IPS DF 4.7 (cell line): ENCODE data around the gene CPNE6.
"Not testable (repeated sequence)": the region's sequence is repeated elsewhere in the genome, so short reads cannot be mapped to it uniquely, and the experiment has no call there.

Experiments used
- DNase-seq: peaks from one replicate; pipeline ENCODE4 v3.0.0-alpha.2; 2013; ENCODE audit warnings: low spot score; ENCODE audit errors: extremely low read depth

Gene CPNE6

DNA sequence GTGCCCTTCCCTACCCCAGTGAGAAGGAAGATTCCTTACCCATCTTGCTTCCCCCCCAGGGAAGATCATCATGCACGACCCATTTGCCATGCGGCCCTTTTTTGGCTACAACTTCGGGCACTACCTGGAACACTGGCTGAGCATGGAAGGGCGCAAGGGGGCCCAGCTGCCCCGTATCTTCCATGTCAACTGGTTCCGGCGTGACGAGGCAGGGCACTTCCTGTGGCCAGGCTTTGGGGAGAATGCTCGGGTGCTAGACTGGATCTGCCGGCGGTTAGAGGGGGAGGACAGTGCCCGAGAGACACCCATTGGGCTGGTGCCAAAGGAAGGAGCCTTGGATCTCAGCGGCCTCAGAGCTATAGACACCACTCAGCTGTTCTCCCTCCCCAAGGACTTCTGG is 32.1 kb downstream of the CPNE6 start:
- no peak for DNase-seq

DNA sequence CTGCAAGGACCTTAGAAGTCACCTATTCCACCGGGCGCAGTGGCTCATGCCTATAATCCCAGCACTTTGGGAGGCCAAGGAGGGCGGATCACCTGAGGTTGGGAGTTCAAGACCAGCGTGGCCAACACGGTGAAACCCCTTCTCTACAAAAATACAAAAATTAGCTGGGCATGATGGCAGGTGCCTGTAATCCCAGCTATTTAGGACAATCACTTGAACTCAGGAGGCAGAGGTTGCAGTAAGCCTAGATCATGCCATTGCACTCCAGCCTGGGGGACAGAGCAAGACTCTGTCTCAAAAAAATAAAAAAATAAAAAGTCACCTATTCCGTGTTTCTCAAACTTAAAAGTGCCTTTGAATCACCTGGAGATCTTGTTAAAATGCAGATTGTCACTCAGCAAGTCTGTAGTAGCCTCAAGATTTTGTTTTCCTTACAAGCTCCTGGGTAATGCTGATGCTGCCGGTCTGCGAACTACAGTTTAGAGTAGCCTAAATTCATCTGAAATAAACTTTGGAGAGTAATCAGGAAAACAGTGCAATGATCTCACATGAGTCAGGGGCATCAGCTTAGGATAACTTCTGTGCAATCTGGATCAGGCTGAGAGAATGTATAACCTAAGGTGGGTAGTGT is 34.4 kb downstream of the CPNE6 start:
- DNase-seq, result not testable (repeated sequence)

DNA sequence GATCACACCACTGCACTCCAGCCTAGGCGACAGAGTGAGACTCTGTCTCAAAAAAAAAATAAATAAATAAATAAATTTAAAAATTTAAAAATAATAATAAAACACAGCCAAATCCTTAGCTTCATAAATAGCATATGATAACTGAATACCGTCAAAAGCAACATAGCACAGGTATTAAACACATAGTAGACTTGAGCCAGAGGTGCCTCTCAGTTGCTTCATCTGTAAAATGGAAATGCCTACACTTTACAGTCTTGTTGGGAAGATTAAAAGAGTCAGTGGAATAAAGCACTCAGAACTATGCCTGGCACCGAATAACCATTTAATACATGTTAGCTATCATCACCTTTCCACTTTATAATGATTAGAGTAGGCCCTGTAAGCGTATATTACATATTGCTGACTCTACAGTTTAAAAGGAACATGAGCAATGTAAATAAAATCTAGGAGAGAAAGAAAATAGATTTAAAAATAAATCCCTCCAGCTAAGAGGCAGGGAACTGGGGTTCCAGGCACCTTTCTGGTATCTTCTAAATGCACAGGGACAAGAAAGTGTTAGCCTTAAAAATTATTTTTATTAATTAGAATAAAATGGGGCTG is 35.4 kb downstream of the CPNE6 start:
- no peak for DNase-seq

DNA sequence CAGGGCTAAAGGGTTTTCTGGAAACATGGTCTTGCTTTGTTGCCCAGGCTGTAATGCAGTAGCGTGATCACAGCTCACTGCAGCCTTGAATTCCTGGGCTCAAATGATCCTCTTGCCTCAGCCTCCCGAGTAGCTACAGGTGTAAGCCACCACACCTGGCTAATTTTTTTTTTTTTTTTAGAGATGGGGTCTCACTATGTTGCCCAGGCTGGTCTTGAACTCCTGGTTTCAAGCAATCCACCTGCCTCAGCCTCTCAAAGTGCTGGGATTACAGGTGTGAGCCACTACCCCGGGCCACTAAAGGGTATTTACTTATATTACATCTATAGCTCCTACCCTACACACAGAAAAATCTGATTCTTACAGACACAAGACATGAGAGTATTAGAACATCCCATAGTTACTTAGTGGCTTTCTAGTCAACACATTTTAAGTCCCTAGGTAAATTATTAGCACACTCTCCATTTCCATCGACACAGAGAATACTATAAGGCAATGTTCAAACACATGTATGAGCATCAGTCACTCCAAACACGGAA is 37.0 kb downstream of the CPNE6 start:
- DNase-seq, result no peak

DNA sequence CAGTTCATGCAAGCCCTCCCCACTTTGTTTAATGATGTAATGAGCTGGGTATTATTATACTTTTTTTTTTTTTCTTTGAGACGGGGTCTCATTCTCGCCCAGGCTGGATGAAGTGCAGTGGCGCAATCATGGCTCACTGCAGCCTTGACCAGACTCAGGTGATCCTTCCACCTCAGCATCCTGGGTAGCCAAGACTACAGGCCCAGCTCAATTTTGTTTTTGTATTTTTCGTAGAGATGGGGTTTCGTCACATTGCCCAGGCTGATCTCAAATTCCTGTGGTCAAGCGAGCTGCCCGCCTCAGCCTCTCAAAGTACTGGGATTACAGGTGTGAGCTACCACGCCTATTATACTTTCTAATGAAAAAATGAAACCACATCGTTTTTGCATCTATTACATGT is 38.7 kb downstream of the CPNE6 start:
- no peak for DNase-seq

DNA sequence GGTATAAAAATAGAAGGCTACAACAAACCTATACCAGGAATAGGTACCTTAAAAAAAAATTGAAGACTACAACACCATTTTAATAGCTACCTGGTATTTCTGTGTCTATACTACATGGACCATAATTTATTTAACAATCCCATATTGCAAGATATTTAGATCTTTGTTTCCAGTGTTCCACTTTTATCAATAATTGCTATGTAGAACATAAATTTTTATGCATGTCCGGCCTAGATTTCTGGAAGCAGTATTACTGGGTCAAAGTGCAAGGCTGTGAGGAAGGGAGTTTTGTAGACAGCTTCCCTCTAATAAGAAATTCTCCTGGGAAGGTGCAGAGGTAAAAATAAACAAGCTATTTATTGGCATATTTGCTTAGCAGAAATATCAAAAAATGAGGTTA is 39.2 kb downstream of the CPNE6 start:
- no peak for DNase-seq

DNA sequence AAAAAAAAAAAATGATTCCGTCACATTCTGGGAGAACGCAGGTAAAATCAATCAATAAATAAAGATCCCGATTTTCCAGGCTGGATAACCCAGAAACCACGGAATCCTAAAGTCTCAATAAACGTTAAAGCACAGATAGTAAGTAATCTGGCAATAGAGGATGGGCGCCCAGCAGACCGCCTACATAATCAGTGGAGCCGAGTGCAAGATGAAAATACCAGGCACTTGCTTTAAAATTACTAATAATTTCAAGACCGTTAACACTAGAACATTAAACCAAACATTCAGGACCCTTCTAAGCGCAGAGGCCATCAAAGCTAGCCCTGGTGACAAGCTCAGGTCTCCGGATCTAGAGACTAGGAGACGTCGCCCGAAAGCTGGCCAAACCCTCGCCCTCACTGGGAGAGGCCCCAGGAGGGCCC is 42.0 kb downstream of the CPNE6 start:
- DNase-seq, result no peak

DNA sequence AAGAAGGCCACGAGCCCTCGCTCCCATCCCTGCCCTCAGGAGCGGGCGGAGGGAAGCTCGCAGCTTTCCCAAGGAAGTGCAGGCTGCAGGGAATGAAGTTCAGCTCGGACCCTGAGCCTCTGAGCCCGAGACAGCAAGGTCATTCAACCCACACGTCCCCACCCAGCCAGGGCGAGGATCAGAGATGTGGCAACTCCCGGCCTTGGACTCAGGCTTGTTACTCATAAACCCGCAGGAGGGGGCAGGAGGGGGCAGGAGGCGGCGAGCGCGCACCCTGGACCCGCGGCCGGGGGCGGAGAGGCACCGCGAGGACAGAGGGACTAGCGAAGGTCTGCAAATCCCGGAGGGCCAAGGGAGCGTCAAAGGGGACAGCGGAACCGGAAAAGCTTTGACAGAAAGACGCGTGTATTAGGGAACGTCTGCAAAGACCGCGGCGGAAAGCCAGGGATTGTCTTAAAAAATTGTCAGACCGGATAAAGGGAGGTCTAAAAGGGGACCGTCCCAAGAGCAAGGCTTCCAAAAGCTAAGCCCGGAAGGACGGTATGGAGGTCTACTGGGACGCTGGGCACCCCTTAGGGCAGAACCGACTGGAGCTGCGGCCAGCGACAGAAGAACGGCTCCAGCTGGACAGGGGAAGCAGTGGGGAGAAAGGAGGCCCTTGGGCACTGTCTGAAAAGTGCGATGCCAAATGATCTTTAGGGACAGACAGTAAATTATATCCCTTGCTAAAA is 42.6 kb downstream of the CPNE6 start:
- DNase-seq, result peak; percentile 25

DNA sequence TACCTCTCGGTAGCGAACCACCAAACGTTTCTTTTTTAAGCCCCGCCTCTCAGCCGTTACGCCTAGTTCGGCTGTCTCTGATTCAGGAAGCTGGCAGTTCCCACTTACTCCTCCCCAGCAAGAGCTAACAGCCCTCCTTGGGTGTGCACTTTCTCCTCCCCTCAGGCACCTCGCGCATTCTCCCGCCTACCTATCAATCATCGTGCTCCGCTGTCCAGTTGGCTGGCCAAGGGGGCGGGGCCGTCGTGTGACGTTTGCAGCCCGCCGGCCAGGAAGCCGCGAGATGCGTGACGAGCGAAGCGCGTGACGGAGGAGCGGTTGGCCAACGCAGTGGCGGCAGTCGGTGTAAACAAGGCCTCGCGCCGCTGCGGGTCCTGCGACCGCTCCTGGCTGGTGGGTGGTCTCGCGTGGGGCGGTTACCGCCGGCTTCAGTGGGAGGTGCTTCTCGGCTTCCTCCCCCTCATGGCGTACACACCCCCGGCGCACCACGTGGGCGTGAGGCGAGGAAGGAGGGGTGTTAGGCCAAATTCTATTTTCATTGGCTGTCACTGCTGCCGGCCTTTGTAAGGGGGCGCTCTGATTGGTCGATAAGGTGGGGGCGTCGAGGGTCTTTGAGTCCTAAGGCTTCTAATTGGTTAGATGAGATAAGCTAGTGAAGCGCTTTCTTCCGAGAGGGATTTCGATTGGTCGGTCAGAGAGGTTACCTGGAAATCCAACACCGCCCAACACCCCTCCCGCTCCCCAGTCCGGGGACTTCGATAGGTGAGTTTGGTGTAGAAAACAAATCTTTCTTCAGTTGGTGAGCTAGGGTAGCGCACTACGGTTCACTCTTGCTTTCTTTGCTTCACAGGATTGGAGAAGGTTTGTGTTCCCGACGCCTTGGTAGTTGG is 43.4 kb downstream of the CPNE6 start, which contains the start of the genes DCAF11 and NRL:
DCAF11 (plus strand) TSS at position 246 of the 890 bp plus-strand sequence. CDS start 818 bp downstream, outside the sequence.
NRL (minus strand) TSS at position 418 of the 890 bp plus-strand sequence. CDS start 32,101 bp downstream, outside the sequence.
- DNase-seq, result peak; percentile 98

DNA sequence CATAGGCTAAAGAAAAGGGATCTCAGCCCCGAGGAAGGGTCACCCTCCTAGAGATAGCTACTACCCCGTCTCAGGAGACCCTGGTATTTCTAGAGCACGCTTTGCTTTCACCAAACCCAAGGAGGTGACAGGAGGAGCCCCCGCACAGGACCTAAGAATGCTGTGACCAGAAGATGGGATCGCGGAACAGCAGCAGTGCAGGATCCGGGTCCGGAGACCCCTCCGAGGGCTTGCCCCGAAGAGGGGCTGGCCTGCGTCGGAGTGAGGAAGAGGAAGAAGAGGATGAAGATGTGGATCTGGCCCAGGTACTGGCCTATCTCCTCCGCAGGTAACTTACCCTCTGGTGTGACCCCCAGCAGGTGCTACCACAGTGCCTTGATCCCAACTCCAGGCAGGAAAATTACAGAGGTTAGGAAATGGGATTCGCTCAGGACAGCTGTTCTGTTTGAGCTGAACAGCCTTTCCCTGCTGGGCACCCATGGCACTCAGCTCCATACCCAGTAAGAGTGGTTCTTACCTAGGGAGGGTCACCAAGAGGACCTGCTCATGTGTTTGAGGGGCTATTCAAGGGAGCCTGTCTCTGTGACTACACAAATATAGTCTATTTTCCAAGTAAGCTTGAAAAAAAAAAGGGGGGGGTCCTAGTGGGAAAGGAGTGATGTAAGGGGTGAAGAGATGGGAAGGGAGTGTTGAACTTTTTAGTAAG is 44.2 kb downstream of the CPNE6 start:
- no peak for DNase-seq

DNA sequence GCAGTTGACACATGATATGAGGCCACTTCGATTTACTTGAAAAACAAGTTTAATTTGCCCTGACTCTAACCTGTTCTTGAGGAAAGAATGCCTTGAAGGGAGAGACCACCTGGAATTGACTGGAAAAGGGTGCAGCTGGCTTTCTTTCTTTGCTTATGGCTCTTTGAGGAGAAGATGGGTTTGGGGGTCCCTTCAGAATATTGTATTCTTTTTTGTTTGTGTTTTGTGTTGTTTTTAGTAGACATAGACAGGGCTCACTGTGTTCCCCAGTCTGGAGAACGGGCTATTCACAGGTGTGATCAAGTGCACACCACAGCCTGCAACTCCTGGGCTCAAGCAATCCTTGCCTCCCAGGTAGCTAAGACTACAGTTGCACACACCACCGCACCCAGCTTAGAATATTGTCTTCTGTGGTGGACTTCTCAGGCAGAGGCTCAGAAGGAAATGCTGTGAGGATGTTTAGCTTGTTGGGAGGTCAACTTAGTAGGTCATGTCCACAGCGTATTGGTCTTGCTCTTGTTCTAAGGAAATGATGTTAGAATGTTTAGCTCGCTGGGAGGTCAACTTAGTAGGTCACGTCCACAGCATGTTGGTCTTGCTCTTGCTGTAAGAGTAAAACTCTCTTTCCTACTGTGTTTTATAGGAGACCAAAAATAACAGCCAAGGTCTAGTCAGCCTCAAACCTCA is 44.9 kb downstream of the CPNE6 start:
- no peak for DNase-seq

DNA sequence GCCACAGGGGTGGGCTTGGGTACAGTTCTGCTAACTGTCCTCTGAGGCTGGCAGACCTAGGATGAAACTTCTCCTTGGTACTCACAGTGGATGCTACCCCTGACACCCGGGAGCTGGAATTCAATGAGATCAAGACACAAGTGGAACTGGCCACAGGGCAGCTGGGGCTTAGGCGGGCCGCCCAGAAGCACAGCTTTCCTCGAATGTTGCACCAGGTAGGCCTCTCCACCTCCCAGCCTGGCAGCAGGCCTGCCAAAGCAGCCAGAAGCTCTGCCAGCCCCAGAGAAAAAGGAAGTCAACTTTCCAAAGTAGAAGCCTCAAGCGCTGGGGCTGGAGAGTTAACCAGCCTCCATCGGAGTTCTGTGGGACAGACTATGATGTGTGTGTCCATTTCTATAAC is 45.8 kb downstream of the CPNE6 start:
- no peak for DNase-seq

DNA sequence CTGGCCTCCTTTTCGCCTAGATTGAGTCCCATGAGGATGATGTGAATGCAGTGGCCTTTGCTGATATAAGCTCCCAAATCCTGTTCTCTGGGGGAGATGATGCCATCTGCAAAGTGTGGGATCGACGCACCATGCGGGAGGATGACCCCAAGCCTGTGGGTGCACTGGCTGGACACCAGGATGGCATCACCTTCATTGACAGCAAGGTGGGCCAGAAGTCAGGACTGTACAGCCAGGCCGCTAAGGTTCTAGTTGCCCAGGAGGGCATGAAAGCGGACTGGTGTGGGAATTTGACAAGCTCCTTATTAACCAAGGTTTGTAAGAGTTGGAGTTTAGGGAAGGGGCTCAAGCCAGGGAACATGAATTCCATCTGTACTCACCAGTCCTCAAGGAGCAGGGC is 48.3 kb downstream of the CPNE6 start:
- no peak for DNase-seq

DNA sequence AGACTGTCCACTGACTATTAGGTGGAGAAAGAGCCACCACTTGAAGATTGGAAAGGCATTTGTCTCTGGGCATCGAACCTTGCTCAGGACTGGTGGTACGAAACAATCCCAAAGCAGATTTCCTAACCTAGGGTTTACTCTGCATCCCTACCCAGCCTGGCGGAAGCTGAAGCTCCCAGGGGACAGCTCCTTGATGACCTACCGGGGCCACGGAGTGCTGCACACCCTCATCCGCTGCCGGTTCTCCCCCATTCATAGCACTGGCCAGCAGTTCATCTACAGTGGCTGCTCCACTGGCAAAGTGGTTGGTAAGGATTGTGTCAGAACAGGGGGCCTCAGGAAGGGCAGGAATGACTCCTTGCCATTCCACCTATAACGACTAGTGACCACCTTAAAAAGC is 49.8 kb downstream of the CPNE6 start:
- no peak for DNase-seq

DNA sequence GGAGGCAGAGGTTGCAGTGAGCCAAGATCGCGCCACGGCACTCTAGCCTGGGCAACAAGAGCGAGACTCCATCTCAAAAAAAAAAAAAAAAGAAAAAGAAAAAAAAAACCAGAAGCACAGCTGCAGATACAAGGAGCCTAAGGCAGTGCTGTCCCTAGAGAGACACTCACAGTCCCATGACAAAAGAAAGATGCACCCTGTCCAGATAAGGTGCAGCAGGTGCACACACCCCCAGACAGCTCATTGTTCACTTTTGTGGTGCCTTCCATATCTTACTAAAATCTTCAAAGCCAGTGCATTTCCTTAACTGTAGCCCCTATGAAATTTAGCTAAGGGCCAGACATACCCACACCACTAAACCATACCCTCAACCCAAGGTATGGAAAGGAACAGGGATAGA is 51.1 kb downstream of the CPNE6 start:
- no peak for DNase-seq

DNA sequence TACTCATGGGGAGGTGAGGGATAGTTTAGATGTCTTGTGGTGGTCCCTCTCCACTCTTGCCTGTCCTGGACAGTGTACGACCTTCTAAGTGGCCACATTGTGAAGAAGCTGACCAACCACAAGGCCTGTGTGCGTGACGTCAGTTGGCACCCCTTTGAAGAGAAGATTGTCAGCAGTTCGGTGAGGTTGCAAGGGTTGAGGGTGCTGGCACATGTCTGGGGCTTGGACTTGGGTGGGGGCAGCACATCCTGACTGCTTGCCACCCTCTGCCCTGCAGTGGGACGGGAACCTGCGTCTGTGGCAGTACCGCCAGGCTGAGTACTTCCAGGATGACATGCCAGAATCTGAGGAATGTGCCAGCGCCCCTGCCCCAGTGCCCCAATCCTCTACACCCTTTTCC is 51.5 kb downstream of the CPNE6 start:
- no peak for DNase-seq

DNA sequence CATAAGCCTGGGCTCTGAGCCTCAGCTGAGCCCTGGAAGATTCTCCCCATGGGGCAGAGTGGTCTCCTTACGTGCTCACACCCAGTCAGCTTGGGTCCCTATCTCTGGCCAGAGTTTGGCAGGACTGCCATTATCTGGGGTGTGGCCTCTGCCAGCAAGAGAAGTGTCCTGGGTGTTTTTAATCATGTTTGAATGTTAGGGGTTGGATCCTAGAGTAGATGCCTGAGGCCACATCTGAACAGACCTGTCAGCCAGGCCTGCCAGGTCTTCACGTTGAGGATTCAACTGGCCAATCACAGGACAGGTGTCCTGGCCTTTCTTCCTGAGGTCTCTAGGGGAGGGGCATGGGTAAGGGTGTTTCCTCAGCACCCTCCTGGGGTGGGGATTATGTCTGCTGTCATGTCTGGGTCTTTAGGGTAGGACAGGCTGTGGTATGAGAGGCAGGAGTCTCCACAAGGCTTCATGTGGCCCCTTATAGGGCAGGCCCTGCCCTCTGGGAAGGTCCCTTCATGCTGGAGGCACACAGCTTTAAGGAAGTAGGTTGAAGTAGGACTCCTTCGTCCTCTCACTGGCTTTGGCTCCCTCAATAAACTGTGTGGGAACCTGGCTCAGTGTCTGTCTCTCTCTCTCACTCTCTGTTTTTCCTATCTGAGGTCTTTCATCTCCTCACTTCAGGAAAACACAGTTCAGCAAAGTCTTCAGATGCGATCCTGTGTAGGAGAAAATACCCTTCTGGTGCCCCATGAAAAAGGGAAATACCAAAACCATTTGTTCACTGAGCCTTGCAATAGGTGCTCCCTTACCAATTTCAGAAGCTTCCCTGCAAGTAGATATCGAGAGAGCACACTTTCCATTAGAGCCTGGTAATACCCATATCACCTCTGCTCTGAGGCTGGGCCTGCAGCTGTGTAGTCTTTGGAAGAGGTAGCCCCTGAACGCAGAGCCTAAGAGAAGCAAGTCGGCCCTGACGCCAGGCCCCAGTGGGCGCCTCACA is 52.4 kb downstream of the CPNE6 start:
- no peak for DNase-seq

DNA sequence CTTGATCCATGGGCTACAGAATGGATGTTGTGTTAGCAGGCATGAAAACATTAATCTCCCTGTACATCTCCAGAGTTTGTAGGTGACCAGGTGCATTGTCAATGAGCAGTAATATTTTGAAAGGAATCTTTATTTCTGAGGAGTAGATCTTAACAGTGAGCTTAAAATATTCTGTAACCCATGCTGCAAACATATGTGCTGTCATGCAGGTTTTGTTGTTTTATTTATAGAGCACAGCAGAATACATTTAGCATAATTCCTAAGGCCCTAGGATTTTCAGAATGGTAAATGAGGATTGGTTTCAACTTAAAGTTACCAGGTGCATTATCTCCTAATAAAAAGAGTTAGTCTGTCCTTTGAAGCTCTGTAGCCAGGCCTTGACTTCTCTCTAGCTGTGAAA is 55.6 kb downstream of the CPNE6 start:
- DNase-seq, result no peak

DNA sequence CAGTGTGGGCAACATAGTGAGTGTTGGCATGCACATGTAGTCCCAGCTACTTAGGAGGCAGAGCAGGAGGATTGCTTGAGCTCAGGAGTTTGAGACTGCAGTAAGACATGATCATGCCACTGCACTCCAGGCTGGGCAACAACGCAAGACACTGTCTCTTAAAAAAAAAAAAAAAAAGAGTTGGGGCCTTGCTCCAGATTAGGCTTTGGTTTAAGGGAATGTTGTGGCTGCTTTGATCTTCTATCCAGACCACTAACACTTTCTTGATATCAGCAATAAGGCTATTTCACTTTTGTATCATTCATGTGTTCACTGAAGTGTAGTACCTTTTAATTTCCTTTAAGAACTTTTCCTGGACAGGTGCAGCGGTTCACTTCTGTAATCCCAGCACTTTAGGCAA is 56.3 kb downstream of the CPNE6 start:
- no peak for DNase-seq
